WTC11 (cell line): Measurements from ENCODE around the gene NME8. TPM values are rescaled to one million over a fixed set of nuclear protein-coding genes. Genes with fewer than 3 reads are reported as not detected.

Experiments
- ATAC-seq: fragments of 200-7000 bp; cut with Tn5 transposase; 2 replicates; pipeline ENCODE4 v1.10.0; 2021; ENCODE audit warnings: mild to moderate bottlenecking, moderate library complexity
- CTCF ChIA-PET: fragments of 300-600 bp; sonication (Branson Sonifier 250); formaldehyde crosslinking; loops from one replicate; lab custom pipeline; 2021; ENCODE audit warnings: antibody characterized with exemption; lab: Charles Lee
- POLR2A ChIA-PET: fragments of 350-600 bp; sonication (Branson Sonifier 250); formaldehyde crosslinking; loops from one replicate; lab custom pipeline; 2021; ENCODE audit warnings: antibody characterized with exemption; lab: Charles Lee
- DNase-seq: peaks from one replicate; pipeline ENCODE4 v3.0.0; 2021; ENCODE audit warnings: low spot score
- H3K27ac Mint-ChIP-seq: 2 replicates; pipeline ENCODE4 v1.8.0; 2021; ENCODE audit warnings: mixed read lengths
- H3K27me3 Mint-ChIP-seq: 2 replicates; pipeline ENCODE4 v1.8.0; 2021; ENCODE audit warnings: low read depth, mild to moderate bottlenecking, moderate library complexity, mixed read lengths
- H3K36me3 Mint-ChIP-seq: 2 replicates; pipeline ENCODE4 v1.8.0; 2021; ENCODE audit warnings: mixed read lengths
- H3K4me1 Mint-ChIP-seq: 2 replicates; pipeline ENCODE4 v1.8.0; 2022; ENCODE audit warnings: mixed read lengths
- H3K4me3 Mint-ChIP-seq: 2 replicates; pipeline ENCODE4 v1.8.0; 2021; ENCODE audit warnings: mild to moderate bottlenecking, moderate library complexity, mixed read lengths
- H3K9me3 Mint-ChIP-seq: 2 replicates; pipeline ENCODE4 v1.8.0; 2021; ENCODE audit warnings: mixed read lengths
- AFF4 ChIP-seq: sonication (generic); formaldehyde crosslinking; IDR thresholded peaks from 2 replicates; pipeline ENCODE4 v1.8.1; 2023; ENCODE audit warnings: mild to moderate bottlenecking, missing genetic modification reagents, borderline replicate concordance
- ATF6 ChIP-seq: sonication (generic); formaldehyde crosslinking; IDR thresholded peaks from 2 replicates; pipeline ENCODE4 v1.8.1; 2023; ENCODE audit warnings: mild to moderate bottlenecking, missing genetic modification reagents
- CTCF ChIP-seq: fragments of 200-600 bp; IDR thresholded peaks from 2 replicates; pipeline ENCODE4 v1.8.0; 2022; ENCODE audit warnings: antibody characterized with exemption
- ELF4 ChIP-seq: sonication (generic); formaldehyde crosslinking; IDR thresholded peaks from 2 replicates; pipeline ENCODE4 v1.8.1; 2022; ENCODE audit warnings: low read depth, mild to moderate bottlenecking, moderate library complexity, missing genetic modification reagents
- USF1 ChIP-seq: sonication (generic); formaldehyde crosslinking; IDR thresholded peaks from 2 replicates; pipeline ENCODE4 v1.8.0; 2022; ENCODE audit warnings: mild to moderate bottlenecking, missing genetic modification reagents
- ZBTB21 ChIP-seq: sonication (generic); formaldehyde crosslinking; IDR thresholded peaks from 2 replicates; pipeline ENCODE4 v1.8.1; 2023; ENCODE audit warnings: mild to moderate bottlenecking, missing genetic modification reagents, borderline replicate concordance
- ZNF121 ChIP-seq: sonication (generic); formaldehyde crosslinking; IDR thresholded peaks from 2 replicates; pipeline ENCODE4 v1.8.0; 2023; ENCODE audit warnings: missing genetic modification reagents
- ZNF263 ChIP-seq: sonication (generic); formaldehyde crosslinking; IDR thresholded peaks from 2 replicates; pipeline ENCODE4 v1.8.1; 2022; ENCODE audit warnings: low read depth, mild to moderate bottlenecking, moderate library complexity, missing genetic modification reagents
- ZNF425 ChIP-seq: fragments of 250-450 bp; sonication (Bioruptor Pico); conservative IDR thresholded peaks from 2 replicates; pipeline ENCODE4 v1.9.0; 2021; ENCODE audit warnings: mild to moderate bottlenecking
- ZNF671 ChIP-seq: fragments of 250-450 bp; sonication (Bioruptor Pico); IDR thresholded peaks from 2 replicates; pipeline ENCODE4 v1.8.0; 2021; ENCODE audit warnings: mild to moderate bottlenecking
- total RNA-seq: library from RNA; stranded (reverse); gene quantifications from 3 replicates; pipeline ENCODE4 v1.2.3, GENCODE V29; 2021
- TF ChIP-seq, protein P1 (sequence below): sonication (generic); formaldehyde crosslinking; conservative IDR thresholded peaks from 2 replicates; pipeline ENCODE4 v1.8.1; 2022; ENCODE audit warnings: mild to moderate bottlenecking, missing genetic modification reagents

NME8 gene
- total RNA-seq, 1 experiment from 2014 or later = 1.0 TPM

DNA sequence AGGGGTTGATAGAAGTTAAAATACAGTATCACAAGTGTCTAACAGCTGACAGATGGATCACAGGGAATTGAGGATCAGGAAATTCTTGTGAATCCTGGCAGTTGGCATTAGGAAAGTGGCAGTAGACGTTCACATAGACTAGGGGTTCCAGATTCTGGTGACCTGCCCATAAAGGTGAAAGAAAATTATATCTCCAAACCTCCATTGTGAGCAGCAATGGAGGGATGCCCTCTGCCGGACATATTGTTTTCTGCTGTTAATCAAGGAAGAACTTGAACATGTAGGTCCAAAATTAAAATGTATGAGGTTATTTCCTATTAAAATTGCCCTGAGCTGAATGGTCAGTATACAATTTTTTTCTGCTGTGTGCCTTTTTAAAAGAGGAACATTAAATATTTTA lies 5.1 kb downstream of the NME8 start:
- DNase-seq = peak; percentile 18
- H3K27me3 Mint-ChIP-seq = no peaks in the 10 kb centered on the region; the same call in 1 of the 2 replicates
- CTCF ChIA-PET = no interaction called here

DNA sequence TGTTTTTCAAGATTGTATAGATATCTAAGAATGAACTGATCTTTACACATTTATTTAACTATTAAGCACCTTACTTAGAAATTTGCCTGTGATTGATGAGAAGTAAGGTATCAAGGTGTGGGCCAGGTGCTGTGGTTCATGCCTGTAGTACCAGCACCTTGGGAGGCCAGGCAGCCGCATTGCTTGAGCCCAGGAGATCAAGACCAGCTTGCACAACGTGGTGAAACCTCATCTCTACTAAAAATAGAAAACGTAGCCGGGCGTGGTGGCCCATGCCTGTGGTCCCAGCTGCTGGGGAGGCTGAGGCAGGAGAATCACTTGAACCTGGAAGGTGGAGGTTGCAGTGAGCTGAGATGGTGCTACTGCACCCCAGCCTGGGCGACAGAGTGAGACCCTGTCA lies 33.7 kb downstream of the NME8 start:
- no peaks in the 10 kb centered on the region for H3K36me3 Mint-ChIP-seq
- DNase-seq = no peak
- ChIA-PET POLR2A (no interaction called here), CTCF (no interaction called here)
- no peaks in the 10 kb centered on the region for H3K27me3 Mint-ChIP-seq
- no peak overlapping the region for H3K27ac Mint-ChIP-seq
- H3K4me1 Mint-ChIP-seq = no peaks in the 10 kb centered on the region
- ATAC-seq = no peak
- no peak overlapping the region for H3K4me3 Mint-ChIP-seq
- H3K9me3 Mint-ChIP-seq = peaks cover 8% of the 10 kb centered on the region; the same call in 1 of the 2 replicates
- no peak for TF ChIP-seq ZNF425 (CRISPR knock-in tag)
- TF ChIP-seq USF1 (CRISPR knock-in tag) = no peak
- TF ChIP-seq, protein P1, sequence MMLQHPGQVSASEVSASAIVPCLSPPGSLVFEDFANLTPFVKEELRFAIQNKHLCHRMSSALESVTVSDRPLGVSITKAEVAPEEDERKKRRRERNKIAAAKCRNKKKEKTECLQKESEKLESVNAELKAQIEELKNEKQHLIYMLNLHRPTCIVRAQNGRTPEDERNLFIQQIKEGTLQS = no peak
- no peak for TF ChIP-seq ATF6 (CRISPR knock-in tag)
- TF ChIP-seq ZBTB21 = no peak
- no peak for TF ChIP-seq ZNF263

More for the DNA sequence above, 5.1 kb downstream of the NME8 start:
- Mint-ChIP-seq H3K36me3 (no peaks in the 10 kb centered on the region), H3K4me1 (no peaks in the 10 kb centered on the region), H3K27ac (no peak overlapping the region), H3K4me3 (no peak overlapping the region), H3K9me3 (0 out of 2 replicates have a peak, but pooled peaks cover under 1% of the 10 kb centered on the region)
- TF ChIP-seq AFF4 (CRISPR knock-in tag) = no peak
- 0 out of 2 replicates have a peak, but pooled peaks have one; percentile 10 for TF ChIP-seq CTCF
- no peak for TF ChIP-seq ZNF121 (CRISPR knock-in tag)
- no peak for TF ChIP-seq ZNF671 (CRISPR knock-in tag)
- no peak for ATAC-seq
- POLR2A ChIA-PET = no interaction called here

GRCh38 chr7:37893359-37893758 lies 45.0 kb downstream of the NME8 start:
- Mint-ChIP-seq H3K36me3 (no peaks in the 10 kb centered on the region), H3K9me3 (peaks cover 3% of the 10 kb centered on the region; the same call in 1 of the 2 replicates), H3K27me3 (no peaks in the 10 kb centered on the region), H3K27ac (no peak overlapping the region), H3K4me1 (no peaks in the 10 kb centered on the region), H3K4me3 (no peak overlapping the region)
- ATAC-seq = peak; percentile 44; the same call in 1 of the 2 replicates
- no peak for DNase-seq
- ChIA-PET CTCF (no interaction called here), POLR2A (no interaction called here)
- TF ChIP-seq ELF4 (CRISPR knock-in tag) (no peak), ZBTB21 (no peak)
